ENCODE data around the gene NAGLU.

DNA sequence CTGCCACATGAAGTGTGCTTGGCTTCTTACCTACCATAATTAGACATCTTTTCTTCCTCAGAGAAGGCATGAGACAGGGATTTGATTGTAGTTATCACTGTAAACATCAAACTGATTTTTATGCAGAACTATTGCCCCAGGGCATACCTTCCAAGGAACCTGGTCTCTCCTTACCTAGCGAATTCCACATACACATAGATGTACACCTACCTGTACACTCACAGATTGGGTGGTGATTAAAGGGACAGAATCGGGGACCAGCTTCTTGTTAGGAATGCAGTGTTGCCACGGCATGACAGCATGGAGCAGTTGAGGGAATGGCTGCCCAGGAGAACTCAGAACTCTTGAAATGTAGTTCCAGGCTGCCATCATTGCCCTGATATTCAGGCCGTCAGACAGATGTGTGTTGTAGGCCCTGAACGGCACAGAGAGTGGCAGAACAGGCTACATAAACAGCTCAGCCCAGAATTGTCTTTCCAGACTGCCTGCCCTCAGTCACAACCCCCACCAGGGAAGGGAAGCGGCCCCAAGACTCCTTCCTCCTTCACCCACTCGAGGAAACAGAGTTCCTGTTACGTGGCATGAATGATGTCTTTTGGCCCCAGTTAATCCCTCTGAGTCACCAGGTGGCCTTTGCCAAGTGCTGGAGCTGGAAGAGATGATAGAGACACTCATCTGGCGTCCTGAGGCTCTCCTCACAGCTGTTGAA lies 17.8 kb upstream of the NAGLU start:
- TF ChIP-seq POU2F2 (IDR thresholded peaks at IDR 0.05; ENCODE audit: low read depth, low read length): no peak
- no peak; the same call in 1 of the 2 replicates for TF ChIP-seq POLR2AphosphoS5 (IDR thresholded peaks at IDR 0.05; ENCODE audit: low read depth, low read length)
- no peak for TF ChIP-seq POLR2A (IDR thresholded peaks at IDR 0.05; ENCODE audit: low read depth, low read length)
